Left forelimb (tissue), 1 donor: ENCODE data around the gene INTS13.
"Not testable (repeated sequence)": the region's sequence is repeated elsewhere in the genome, so short reads cannot be mapped to it uniquely, and the experiment has no call there.

Experiments
- DNase-seq: peaks from one replicate; pipeline ENCODE4 v3.0.0-alpha.2; 2018; ENCODE audit warnings: low spot score

Gene INTS13

DNA sequence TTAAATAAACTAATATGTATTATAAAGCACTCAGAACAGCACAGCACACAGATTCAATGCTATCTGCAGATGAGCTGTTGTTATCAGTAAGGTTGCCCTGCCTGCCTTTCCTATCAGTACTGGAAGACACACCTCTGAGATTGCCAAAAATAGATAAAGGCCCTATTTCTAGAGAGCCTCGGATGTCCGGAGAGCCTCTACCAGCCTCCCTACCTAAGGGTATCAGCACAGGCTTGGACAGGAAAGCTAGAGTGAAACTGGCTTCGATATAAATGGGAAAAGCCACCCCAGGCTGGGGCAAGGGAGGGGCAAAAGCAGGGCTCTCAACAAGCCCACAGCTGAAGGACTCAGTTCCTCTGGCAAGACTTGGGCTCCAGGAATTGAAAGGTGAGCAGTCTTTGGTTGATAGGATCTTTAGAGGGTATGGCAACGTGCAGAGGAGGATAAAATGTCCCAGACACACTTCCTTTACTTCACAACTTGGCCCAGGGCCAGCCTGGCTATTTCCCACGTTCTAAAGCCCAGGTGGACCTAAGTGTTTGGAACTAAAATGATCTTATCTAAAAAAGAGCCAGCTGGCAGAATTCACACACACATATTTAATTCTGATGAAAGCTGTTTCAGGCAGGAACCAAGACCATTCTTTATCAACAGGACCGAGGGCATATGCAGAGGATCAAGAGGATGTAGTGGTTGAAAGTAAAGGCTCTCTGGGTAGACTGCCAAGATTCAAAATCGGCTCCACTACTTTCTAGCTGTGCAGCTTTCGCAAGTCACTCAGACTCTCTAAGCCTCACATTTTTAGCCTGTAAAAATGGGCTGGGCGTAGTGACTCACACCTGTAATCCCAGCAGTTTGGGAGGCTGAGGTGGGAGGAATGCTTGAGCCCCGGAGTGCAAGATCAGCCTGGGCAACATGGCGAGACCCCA lies 67.0 kb downstream of the INTS13 start:
- no peak for DNase-seq

DNA sequence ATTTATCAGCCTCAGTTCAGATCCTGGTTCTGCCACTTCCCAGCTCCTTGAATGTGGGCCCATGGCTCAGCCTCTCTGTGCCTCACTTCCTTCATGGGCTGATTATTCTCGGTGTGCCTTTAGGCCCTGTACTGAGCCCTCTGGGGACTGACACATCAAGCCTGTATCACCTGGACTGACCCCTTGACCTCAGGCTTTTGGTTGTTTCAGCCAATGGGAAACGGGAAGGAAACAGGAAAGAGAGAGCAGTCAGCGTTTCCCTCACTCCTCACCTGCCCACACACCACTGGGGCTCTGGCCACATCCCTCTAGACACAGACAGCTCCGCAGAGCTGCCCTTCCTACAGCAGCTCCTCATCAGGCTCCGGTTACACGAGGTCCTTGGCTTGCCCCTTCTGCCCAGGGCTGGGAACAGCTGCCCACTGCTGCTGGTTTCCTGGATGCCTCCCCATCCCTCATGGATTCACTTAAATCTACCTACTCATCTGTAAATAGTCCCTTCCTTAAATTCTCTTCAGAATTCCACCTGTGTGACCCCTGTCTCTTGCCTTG lies 67.8 kb downstream of the INTS13 start:
- DNase-seq: no peak

DNA sequence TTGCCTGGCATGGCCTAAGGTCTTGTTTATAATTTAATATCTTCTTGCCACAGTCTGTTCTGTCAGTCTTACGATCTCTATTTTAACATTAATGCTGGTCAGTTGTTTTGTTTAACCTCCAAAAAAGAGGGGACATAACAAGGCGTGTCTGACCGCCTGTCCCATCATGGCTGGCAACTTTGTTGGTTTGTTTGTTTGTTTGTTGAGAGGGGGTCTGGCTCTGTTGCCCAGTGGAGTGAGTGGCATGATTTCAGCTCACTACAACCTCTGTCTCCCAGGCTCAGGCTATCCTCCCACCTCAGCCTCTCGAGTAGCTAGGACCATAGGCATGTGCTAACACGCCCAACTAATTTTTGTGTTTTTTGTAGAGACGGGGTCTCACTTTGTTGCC lies 68.7 kb downstream of the INTS13 start:
- no peak for DNase-seq

DNA sequence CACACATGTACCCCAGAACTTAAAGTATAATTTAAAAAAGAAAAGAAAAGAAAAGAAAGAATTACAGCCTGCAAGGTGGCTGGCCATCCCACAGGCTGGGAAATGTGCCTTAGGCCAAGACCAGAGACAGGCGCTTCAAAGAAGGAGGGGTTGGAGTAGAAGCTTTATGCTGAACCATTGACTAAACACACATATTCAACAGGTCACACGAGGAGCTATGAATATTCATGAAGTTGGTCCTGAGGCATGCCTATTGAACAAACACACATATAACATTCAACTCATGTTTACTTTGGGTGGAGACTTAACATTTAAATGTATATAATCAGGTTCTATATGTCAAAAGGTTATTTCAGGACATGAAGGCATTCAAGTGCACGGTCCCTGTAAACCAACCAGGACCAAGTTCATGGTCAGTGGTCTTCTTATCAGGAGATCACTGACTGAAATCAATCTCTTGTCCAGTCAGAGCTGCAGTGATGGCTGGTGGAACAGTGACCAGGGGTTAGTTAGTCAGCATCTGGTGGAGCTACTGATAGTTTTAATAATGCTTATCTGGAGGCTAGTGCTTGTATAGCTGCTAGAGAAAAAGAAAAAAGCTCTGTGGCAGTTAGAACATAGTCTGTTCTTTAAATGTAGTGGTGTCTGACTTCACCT lies 69.2 kb downstream of the INTS13 start:
- no peak for DNase-seq

DNA sequence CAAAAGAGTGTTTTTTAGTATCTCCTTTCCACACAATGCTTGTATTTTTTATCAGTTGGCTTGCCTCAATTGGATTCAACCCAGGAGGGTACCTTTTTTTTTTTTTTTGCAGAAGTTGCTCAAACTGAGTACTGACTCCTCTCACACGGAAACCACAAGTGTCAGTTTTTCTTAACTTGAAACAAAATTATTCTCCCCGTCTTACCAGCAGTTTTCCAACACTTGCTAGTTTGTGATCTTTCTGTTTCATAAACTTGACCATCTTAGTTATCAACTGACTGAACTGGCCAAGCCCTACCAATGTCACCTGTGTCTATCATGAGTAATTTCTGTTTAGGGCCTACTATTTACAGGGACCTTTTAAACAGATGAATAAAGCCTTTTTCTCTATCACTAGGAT lies 70.7 kb downstream of the INTS13 start:
- DNase-seq: no peak

DNA sequence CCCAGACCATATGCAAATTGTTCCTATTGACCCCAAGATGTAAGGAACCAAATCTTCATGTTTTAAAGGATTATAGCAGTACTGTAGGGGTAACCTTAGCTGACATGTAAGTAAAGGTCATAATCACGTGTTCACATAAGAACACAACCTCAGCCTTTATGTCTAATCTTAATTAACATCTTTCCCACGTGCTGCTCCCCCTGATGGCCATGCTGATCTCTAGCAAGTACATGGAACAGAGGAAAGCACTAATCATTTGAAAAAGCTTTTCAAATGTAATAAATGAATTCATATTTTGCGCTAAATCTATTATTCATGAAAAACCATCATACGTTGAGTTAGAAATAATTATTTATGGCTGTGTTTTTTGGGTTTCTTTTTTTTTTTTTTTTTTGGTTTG lies 74.3 kb downstream of the INTS13 start:
- no peak for DNase-seq

DNA sequence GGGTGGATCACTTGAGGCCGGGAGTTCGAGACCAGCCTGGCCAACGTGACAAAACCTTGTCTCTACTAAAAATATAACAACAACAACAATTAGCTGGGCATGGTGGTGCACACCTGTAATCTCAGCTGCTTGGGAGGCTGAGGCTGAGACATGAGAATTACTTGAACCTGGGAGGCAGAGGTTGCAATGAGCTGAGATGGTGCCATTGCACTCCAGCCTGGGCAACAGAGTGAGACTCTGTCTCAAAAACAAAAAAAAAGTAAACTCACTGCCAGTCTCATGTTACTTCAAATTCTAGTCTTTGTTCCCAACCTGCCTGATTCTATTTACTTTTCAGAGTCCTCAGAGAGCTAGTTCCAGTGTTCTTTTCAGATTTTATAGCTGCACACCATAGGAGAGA lies 75.0 kb downstream of the INTS13 start:
- not testable (repeated sequence) for DNase-seq

DNA sequence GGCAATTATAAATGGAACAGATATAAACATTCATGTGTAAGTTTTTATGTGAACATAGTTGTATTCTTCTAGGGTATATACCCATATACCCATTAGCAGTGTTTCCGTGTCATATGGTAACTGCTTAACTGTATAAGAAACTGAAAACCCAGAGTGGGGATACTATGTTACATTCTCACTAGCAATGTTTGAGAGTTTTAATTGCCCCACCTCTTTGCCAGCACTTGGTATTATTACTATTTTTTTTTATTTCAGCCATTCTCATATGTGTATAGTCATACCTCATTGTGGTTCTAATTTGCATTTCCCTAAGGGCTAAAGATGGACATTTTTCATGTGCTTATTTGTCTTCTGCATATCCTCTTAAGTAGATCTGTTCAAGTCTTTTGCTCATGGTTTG lies 76.1 kb downstream of the INTS13 start:
- DNase-seq: no peak

DNA sequence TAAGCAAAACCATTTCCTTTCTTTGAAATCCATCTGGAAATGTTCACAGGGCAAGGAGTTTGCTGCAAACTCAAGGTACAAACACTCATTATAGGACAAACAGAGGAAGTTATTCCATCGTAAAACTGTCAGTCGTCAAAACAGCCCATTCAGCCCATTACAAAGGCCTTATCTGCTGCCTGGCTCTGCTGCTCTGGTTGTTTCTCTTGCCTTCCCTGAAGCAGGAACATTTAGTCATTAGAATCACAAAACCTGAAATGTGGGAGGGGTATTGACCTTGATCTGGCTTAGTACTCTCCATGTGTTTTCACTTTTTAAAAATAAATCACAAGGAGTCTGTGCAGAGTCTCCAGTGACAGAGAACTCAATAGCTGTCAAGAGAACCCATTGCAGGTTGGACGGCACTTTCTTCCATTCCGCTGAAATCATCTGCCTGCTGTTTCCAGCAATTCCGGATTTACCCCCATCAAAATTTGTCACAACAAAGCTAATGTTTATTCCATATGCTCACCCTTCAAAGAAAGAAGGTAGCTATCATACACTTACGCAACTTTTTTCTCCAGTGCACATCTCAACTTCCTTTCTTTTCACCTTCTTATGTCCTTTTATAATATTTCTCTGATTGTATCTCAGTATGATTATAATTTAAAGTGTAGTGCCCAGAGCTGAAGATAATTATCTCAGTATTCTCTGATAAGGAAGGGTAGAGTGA lies 80.2 kb downstream of the INTS13 start:
- no peak for DNase-seq

DNA sequence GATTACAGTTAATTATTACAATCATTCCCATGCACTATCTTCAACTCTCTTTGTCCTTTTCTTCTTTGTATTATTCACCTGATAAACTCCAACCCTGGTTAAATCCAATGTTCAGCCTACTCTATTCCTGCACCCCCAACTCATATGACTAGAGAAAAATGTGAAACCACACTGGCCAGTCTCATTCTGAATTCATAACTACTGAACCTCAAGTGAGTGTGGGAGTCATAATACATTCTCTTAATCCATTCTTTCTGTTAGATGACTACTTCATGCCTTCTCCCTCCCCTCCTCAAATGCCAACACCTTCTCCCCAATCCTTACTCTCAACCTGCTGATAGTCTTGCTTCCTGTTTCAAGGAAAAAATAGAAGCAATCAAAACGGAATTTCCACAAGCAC lies 82.4 kb downstream of the INTS13 start:
- no peak for DNase-seq
